ENCODE measurements around the gene FGF18. TPM values are rescaled to one million over a fixed set of nuclear protein-coding genes. Genes with fewer than 3 reads are reported as not detected.
A peak's percentile ranks its signal among the peaks of the same experiment; 100 is the strongest.

The FGF18 gene
- total and polyA plus RNA-seq, 2 experiments from 2014 or later: 0.56 to 0.86 TPM

- Histone ChIP-seq H3K4me2 (peak overlapping the region; percentile 63; the same call in 1 of the 2 replicates), H3K9me2 (ENCODE audit: insufficient read depth) (no peaks in the 10 kb centered on the region), H3K4me3 (peak overlapping the region; percentile 6; the same call in 1 of the 2 replicates), H3F3A (replicated peaks; ENCODE audit: low read depth) (0 out of 2 replicates have a peak, but pooled peaks cover 4% of the 10 kb centered on the region), H3K36me3 (ENCODE audit: insufficient read depth) (no peaks in the 10 kb centered on the region), H3K79me2 (replicated peaks; ENCODE audit: insufficient read depth) (no peaks in the 10 kb centered on the region), H3K27ac (ENCODE audit: low read depth) (peak overlapping the region; percentile 87; the same call in 1 of the 2 replicates), H2AFZ (peak overlapping the region; percentile 87), H3K4me1 (ENCODE audit: insufficient read depth) (peaks cover 14% of the 10 kb centered on the region), H3K27me3 (ENCODE audit: insufficient read depth) (no peaks in the 10 kb centered on the region), H4K20me1 (replicated peaks; ENCODE audit: insufficient read depth) (no peaks in the 10 kb centered on the region)
- peak; percentile 18 for ATAC-seq
- peaks cover 16% of the 10 kb centered on the region for H3K27me3 Mint-ChIP-seq (ENCODE audit: insufficient read depth, low read depth, poor library complexity)
- TF ChIP-seq ZNF114 (CRISPR knock-in tag; IDR thresholded peaks at IDR 0.05) (no peak), POLR2AphosphoS5 (IDR thresholded peaks at IDR 0.05; ENCODE audit: low read depth) (no peak), NANOG (IDR thresholded peaks at IDR 0.05; ENCODE audit: borderline replicate concordance) (no peak), CREB1 (CRISPR knock-in tag; IDR thresholded peaks at IDR 0.05; ENCODE audit: low read depth) (no peak), JUNB (IDR thresholded peaks at IDR 0.05; ENCODE audit: unreplicated experiment) (no peak), REST (IDR thresholded peaks at IDR 0.05; ENCODE audit: unreplicated experiment) (no peak), EZH2phosphoT487 (IDR thresholded peaks at IDR 0.05; ENCODE audit: unreplicated experiment) (no peak), CTCF (conservative IDR thresholded peaks at IDR 0.05; ENCODE audit: low read depth in 2 of 2) (no peak), EZH2 (IDR thresholded peaks at IDR 0.05; ENCODE audit: low read depth, unreplicated experiment) (no peak), ZNF331 (CRISPR knock-in tag; IDR thresholded peaks at IDR 0.05; ENCODE audit: low read depth) (no peak), STAT1 (IDR thresholded peaks at IDR 0.05; ENCODE audit: unreplicated experiment) (no peak), ZNF462 (CRISPR knock-in tag; IDR thresholded peaks at IDR 0.05) (no peak)
- H3K4me1 Mint-ChIP-seq: peaks cover 22% of the 10 kb centered on the region
- H3K36me3 Mint-ChIP-seq (ENCODE audit: low read depth): no peaks in the 10 kb centered on the region
- no peak overlapping the region for H3K4me3 Mint-ChIP-seq
- H3K9me3 Mint-ChIP-seq: no peaks in the 10 kb centered on the region
- peak overlapping the region; percentile 92 for H3K27ac Mint-ChIP-seq
- peak; percentile 27 for DNase-seq (ENCODE audit: low spot score)
Observed at GRCh38 chr5:171495122-171495700, 75.8 kb downstream of the FGF18 start.
